Tibial artery (tissue), 4 donors: Measurements from ENCODE around the gene PLEKHJ1.

ENCODE experiments used
- DNase-seq, 2 donors: peaks; one replicate each; pipeline ENCODE4 v3.0.0-alpha.2; 2019
- H3K27ac ChIP-seq, 2 donors: fragments of 200-600 bp; sonication (generic) in 1 of 2; 1 replicate in 1 of 2; 2 replicates in 1 of 2; pipeline ENCODE4 v1.5.1; 2018 to 2019; ENCODE audit warnings: mild to moderate bottlenecking in 1 of 2
- H3K27me3 ChIP-seq, 2 donors: fragments of 200-600 bp; sonication (generic) in 1 of 2; one replicate each; pipeline versions ENCODE4 v1.5.1 to v1.6.0; 2016 to 2019
- H3K36me3 ChIP-seq, 3 donors: fragments of 200-600 bp; sonication (generic) in 2 of 3; one replicate each; pipeline ENCODE4 v1.5.1; 2016 to 2019; ENCODE audit warnings: mild to moderate bottlenecking in 2 of 3
- H3K4me1 ChIP-seq, 4 donors: fragments of 200-600 bp; sonication (generic) in 2 of 4; 1 replicate in 3 of 4; 2 replicates in 1 of 4; pipeline ENCODE4 v1.5.1; 2016 to 2019
- H3K4me3 ChIP-seq, 2 donors: fragments of 200-600 bp; sonication (generic) in 1 of 2; 1 replicate in 1 of 2; 2 replicates in 1 of 2; pipeline ENCODE4 v1.5.1; 2018 to 2019; ENCODE audit warnings: mild to moderate bottlenecking in 2 of 2
- H3K9me3 ChIP-seq, 3 donors: fragments of 200-600 bp; sonication (generic) in 1 of 3; one replicate each; pipeline ENCODE4 v1.5.1; 2016 to 2019
- CTCF ChIP-seq, 2 experiments: fragments of 200-600 bp in 1 of 2; fragments of 450-650 bp in 1 of 2; IDR thresholded peaks; one replicate each; pipeline ENCODE4 v1.5.1; 2017 to 2019; ENCODE audit warnings: antibody characterized with exemption in 2 of 2, mild to moderate bottlenecking in 1 of 2, moderate library complexity in 1 of 2
- intact Hi-C: fragments of 100-400 bp; cut with DNase I; formaldehyde crosslinking; loops from one replicate; pipeline ENCODE4 v1.15.0; 2023; ENCODE audit warnings: low total_unique reads

The PLEKHJ1 gene

GRCh38 chr19:2266183-2266993 lies 30.3 kb upstream of the PLEKHJ1 start:
- no peak for TF ChIP-seq CTCF (IDR thresholded peaks at IDR 0.05)
- intact Hi-C loops = no loop called here
- H3K4me3 ChIP-seq = no peak overlapping the region
- DNase-seq = peak; percentile 90 to 92
- H3K9me3 ChIP-seq = no peaks in the 10 kb centered on the region
- H3K4me1 ChIP-seq = peaks cover 0 to 33% (median 17%) of the 10 kb centered on the region in 4 donors
- H3K27me3 ChIP-seq = no peaks in the 10 kb centered on the region
- H3K36me3 ChIP-seq = peaks cover 0 to 6% (median 2%) of the 10 kb centered on the region in 3 donors
- peak overlapping the region; percentile 33 to 44 for H3K27ac ChIP-seq

- Histone ChIP-seq H3K27me3 (no peaks in the 10 kb centered on the region), H3K4me1 (peaks cover 0 to 6% (median 4%) of the 10 kb centered on the region in 4 donors), H3K9me3 (no peaks in the 10 kb centered on the region), H3K4me3 (no peak overlapping the region), H3K36me3 (no peaks in the 10 kb centered on the region), H3K27ac (no peak overlapping the region)
- intact Hi-C loops = no loop called here
- no peak for DNase-seq
- peak in 1 of 2 experiments; percentile 17 for TF ChIP-seq CTCF (IDR thresholded peaks at IDR 0.05)
Measured at GRCh38 chr19:2261438-2262172, 25.5 kb upstream of the PLEKHJ1 start.

GRCh38 chr19:2260341-2260805 lies 24.2 kb upstream of the PLEKHJ1 start:
- H3K27me3 ChIP-seq = no peaks in the 10 kb centered on the region
- H3K27ac ChIP-seq = no peak overlapping the region
- intact Hi-C loops = no loop called here
- no peak for DNase-seq
- TF ChIP-seq CTCF (IDR thresholded peaks at IDR 0.05) = no peak
- H3K4me3 ChIP-seq = no peak overlapping the region
- no peaks in the 10 kb centered on the region for H3K36me3 ChIP-seq
- no peaks in the 10 kb centered on the region for H3K4me1 ChIP-seq
- no peaks in the 10 kb centered on the region for H3K9me3 ChIP-seq

GRCh38 chr19:2259336-2259735 lies 23.2 kb upstream of the PLEKHJ1 start:
- Histone ChIP-seq H3K4me1 (no peaks in the 10 kb centered on the region), H3K27me3 (no peaks in the 10 kb centered on the region), H3K27ac (no peak overlapping the region), H3K9me3 (no peaks in the 10 kb centered on the region), H3K4me3 (no peak overlapping the region), H3K36me3 (no peaks in the 10 kb centered on the region)
- TF ChIP-seq CTCF (IDR thresholded peaks at IDR 0.05) = no peak
- no peak for DNase-seq
- intact Hi-C loops = no loop called here

GRCh38 chr19:2255982-2256685 lies 20.0 kb upstream of the PLEKHJ1 start, which contains the start of gene JSRP1:
JSRP1 (minus strand) TSS chr19:2256417; CDS start chr19:2255314, 1,103 bp downstream.
- intact Hi-C loops = no loop called here
- Histone ChIP-seq H3K27ac (no peak within 1 kb of the TSS), H3K27me3 (peaks cover 3 to 32% of the 10 kb centered on the region in 2 donors), H3K36me3 (no peaks in the 10 kb centered on the region), H3K4me3 (no peak within 1 kb of the TSS), H3K9me3 (no peaks in the 10 kb centered on the region), H3K4me1 (peaks cover 0 to 28% (median 24%) of the 10 kb centered on the region in 4 donors)
- no peak for DNase-seq
- TF ChIP-seq CTCF (IDR thresholded peaks at IDR 0.05) = no peak
